ENCODE measurements around the gene DGKI.

Gene DGKI

DNA sequence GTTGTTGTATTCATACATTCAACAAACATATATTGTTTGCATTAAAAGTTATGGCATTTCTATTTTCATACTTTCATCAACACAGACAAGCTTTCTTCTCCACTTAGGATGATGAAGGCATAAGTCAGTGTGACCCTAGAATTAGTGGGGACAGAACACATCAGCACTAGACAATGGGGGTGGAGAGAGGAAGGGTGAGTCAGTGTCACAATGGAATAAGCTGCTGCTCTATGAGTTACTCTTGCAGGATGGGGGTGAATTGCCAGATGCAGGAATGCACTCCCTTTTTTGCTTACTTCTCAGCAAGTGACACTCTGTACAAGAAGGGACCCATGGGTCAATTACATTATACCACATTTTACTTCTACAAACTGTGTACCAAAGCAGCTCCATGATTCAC is 74.0 kb downstream of the DGKI start:
- ChIA-PET POLR2A (no interaction called here), CTCF (no interaction called here)
- DNase-seq (ENCODE audit: extremely low spot score), result no peak
- TF ChIP-seq HDGF (IDR thresholded peaks at IDR 0.05; ENCODE audit: borderline replicate concordance) (no peak), SP1 (IDR thresholded peaks at IDR 0.05) (no peak), SUZ12 (IDR thresholded peaks at IDR 0.05) (no peak), L3MBTL2 (conservative IDR thresholded peaks at IDR 0.05) (no peak), FOXK2 (IDR thresholded peaks at IDR 0.05) (no peak), BHLHE40 (IDR thresholded peaks at IDR 0.05; ENCODE audit: borderline replicate concordance) (no peak), TARDBP (IDR thresholded peaks at IDR 0.05) (no peak), ARNT (IDR thresholded peaks at IDR 0.05) (no peak), FOXM1 (IDR thresholded peaks at IDR 0.05; ENCODE audit: borderline replicate concordance) (no peak), FOXA1 (IDR thresholded peaks at IDR 0.05) (no peak)
- TF ChIP-seq, protein P1, sequence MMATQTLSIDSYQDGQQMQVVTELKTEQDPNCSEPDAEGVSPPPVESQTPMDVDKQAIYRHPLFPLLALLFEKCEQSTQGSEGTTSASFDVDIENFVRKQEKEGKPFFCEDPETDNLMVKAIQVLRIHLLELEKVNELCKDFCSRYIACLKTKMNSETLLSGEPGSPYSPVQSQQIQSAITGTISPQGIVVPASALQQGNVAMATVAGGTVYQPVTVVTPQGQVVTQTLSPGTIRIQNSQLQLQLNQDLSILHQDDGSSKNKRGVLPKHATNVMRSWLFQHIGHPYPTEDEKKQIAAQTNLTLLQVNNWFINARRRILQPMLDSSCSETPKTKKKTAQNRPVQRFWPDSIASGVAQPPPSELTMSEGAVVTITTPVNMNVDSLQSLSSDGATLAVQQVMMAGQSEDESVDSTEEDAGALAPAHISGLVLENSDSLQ (IDR thresholded peaks at IDR 0.05), result no peak

DNA sequence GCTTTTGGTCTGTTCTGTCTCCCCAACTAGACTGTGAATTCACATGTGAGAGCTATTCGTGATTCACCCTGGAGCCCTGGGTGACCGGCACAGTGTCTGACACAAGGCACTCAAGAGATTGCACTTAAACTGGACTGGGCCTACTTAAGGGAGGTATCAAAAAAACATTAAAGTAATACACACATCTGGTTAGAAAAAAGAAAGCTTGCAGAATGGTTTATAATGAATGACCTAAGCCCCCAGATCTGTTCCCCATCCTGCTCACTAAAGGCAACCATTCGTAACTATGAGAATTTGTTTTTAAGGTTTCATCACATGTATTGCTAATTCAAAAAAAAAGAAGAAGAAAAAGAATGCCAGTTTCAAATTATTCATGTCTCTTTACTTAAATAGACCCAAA is 74.5 kb downstream of the DGKI start:
- CTCF ChIA-PET, result no interaction called here
- no peak for DNase-seq (ENCODE audit: extremely low spot score)
- TF ChIP-seq L3MBTL2 (conservative IDR thresholded peaks at IDR 0.05) (no peak), FOXK2 (IDR thresholded peaks at IDR 0.05) (no peak), TARDBP (IDR thresholded peaks at IDR 0.05) (no peak), ZNF384 (IDR thresholded peaks at IDR 0.05) (no peak), FOXA1 (IDR thresholded peaks at IDR 0.05) (no peak), SUZ12 (IDR thresholded peaks at IDR 0.05) (no peak), BHLHE40 (IDR thresholded peaks at IDR 0.05; ENCODE audit: borderline replicate concordance) (no peak), HDGF (IDR thresholded peaks at IDR 0.05; ENCODE audit: borderline replicate concordance) (no peak), LEF1 (IDR thresholded peaks at IDR 0.05; ENCODE audit: borderline replicate concordance) (no peak), ELF4 (IDR thresholded peaks at IDR 0.05) (no peak), SP1 (IDR thresholded peaks at IDR 0.05) (no peak), FOXM1 (IDR thresholded peaks at IDR 0.05; ENCODE audit: borderline replicate concordance) (no peak), ARNT (IDR thresholded peaks at IDR 0.05) (no peak), NFRKB (IDR thresholded peaks at IDR 0.05) (no peak), CTBP1 (IDR thresholded peaks at IDR 0.05; ENCODE audit: borderline replicate concordance) (no peak)
- TF ChIP-seq, protein P1 (IDR thresholded peaks at IDR 0.05), result no peak
- POLR2A ChIA-PET, result no interaction called here

DNA sequence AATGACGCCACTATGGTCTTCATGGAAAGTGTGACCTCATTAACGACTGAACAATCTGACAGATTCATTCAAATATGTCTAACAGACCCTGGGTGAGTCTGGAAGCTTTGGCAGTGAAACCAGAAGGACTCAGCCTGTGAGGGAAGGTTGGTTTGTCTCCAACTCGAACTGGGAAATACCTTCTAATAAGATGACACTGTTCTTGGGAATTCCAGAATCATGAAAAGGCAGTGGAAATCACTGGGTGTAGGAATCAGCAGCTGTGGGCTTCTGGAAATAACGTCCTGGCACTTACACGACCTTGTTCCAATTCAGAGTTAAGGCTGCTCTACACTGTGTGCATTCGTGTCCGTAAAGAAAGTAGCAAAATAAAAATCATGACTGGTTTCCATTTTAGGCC is 75.1 kb downstream of the DGKI start:
- no peak for DNase-seq (ENCODE audit: extremely low spot score)
- ChIA-PET POLR2A (no interaction called here), CTCF (no interaction called here)
- TF ChIP-seq SP1 (IDR thresholded peaks at IDR 0.05) (no peak), CTBP1 (IDR thresholded peaks at IDR 0.05; ENCODE audit: borderline replicate concordance) (no peak), FOXM1 (IDR thresholded peaks at IDR 0.05; ENCODE audit: borderline replicate concordance) (no peak), BHLHE40 (IDR thresholded peaks at IDR 0.05; ENCODE audit: borderline replicate concordance) (no peak), ZNF384 (IDR thresholded peaks at IDR 0.05) (no peak)

DNA sequence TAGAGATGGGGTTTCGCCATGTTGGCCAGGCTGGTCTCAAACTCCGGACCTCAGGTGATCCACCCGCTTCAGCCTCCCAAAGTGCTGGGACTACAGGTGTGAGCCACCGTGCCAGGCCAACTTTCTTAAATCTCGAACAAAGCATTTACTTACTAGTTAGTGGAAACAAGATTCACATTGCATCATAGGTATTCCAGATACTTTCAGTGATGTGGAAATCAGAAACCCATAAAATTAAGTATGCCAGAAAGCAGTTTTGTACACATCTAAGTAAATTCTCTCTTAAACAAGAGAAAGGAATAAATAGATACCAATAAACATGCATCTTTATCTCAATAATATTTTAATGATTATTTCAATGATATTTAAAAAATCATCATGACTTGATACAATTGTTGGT is 75.5 kb downstream of the DGKI start:
- ChIA-PET CTCF (no interaction called here), POLR2A (no interaction called here)
- DNase-seq (ENCODE audit: extremely low spot score), result no peak
- TF ChIP-seq FOXK2 (IDR thresholded peaks at IDR 0.05), result no peak
- no peak for TF ChIP-seq LEF1 (IDR thresholded peaks at IDR 0.05; ENCODE audit: borderline replicate concordance)
- no peak for TF ChIP-seq ARNT (IDR thresholded peaks at IDR 0.05)
- no peak for TF ChIP-seq FOXM1 (IDR thresholded peaks at IDR 0.05; ENCODE audit: borderline replicate concordance)
- TF ChIP-seq BHLHE40 (IDR thresholded peaks at IDR 0.05; ENCODE audit: borderline replicate concordance), result no peak
- TF ChIP-seq ZNF384 (IDR thresholded peaks at IDR 0.05), result no peak
- TF ChIP-seq, protein P1 (IDR thresholded peaks at IDR 0.05), result no peak
- TF ChIP-seq SP1 (IDR thresholded peaks at IDR 0.05), result no peak
- TF ChIP-seq TARDBP (IDR thresholded peaks at IDR 0.05), result no peak
- TF ChIP-seq HDGF (IDR thresholded peaks at IDR 0.05; ENCODE audit: borderline replicate concordance), result no peak
- TF ChIP-seq SUZ12 (IDR thresholded peaks at IDR 0.05), result no peak
- no peak for TF ChIP-seq NFRKB (IDR thresholded peaks at IDR 0.05)
- no peak for TF ChIP-seq FOXA1 (IDR thresholded peaks at IDR 0.05)
- no peak for TF ChIP-seq L3MBTL2 (conservative IDR thresholded peaks at IDR 0.05)
- no peak for TF ChIP-seq ELF4 (IDR thresholded peaks at IDR 0.05)
- TF ChIP-seq CTBP1 (IDR thresholded peaks at IDR 0.05; ENCODE audit: borderline replicate concordance), result no peak

DNA sequence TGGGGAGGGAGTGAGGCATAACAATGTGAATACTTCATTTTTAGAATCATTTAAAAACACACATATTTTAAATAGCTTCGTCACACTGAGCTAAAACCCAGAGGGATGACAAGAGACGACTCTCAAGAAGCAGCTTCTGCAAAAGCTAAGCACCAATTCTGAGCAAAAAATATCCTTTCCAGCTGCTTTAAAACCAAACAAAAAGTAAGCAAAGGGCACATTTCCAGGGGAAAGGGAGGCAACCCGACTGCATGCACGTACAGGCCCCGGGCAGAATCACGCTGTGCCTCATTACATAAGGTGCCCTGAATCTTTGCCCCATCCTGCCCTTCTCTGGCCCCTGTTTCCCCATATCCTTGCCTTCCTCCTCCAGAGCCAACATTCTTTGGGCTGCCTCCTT is 78.4 kb downstream of the DGKI start:
- CTCF ChIA-PET, result no interaction called here
- DNase-seq (ENCODE audit: extremely low spot score), result no peak
- POLR2A ChIA-PET, result no interaction called here
- no peak for TF ChIP-seq FOXA1 (IDR thresholded peaks at IDR 0.05)
- TF ChIP-seq ELF4 (IDR thresholded peaks at IDR 0.05), result no peak
- no peak for TF ChIP-seq FOXM1 (IDR thresholded peaks at IDR 0.05; ENCODE audit: borderline replicate concordance)
- no peak for TF ChIP-seq HDGF (IDR thresholded peaks at IDR 0.05; ENCODE audit: borderline replicate concordance)
- no peak for TF ChIP-seq FOXK2 (IDR thresholded peaks at IDR 0.05)
- TF ChIP-seq ZNF384 (IDR thresholded peaks at IDR 0.05), result no peak
- no peak for TF ChIP-seq L3MBTL2 (conservative IDR thresholded peaks at IDR 0.05)
- no peak for TF ChIP-seq ARNT (IDR thresholded peaks at IDR 0.05)
- TF ChIP-seq, protein P1 (IDR thresholded peaks at IDR 0.05), result no peak
- TF ChIP-seq BHLHE40 (IDR thresholded peaks at IDR 0.05; ENCODE audit: borderline replicate concordance), result no peak
- no peak for TF ChIP-seq SUZ12 (IDR thresholded peaks at IDR 0.05)
- TF ChIP-seq CTBP1 (IDR thresholded peaks at IDR 0.05; ENCODE audit: borderline replicate concordance), result no peak
- TF ChIP-seq SP1 (IDR thresholded peaks at IDR 0.05), result no peak
- TF ChIP-seq TARDBP (IDR thresholded peaks at IDR 0.05), result no peak

DNA sequence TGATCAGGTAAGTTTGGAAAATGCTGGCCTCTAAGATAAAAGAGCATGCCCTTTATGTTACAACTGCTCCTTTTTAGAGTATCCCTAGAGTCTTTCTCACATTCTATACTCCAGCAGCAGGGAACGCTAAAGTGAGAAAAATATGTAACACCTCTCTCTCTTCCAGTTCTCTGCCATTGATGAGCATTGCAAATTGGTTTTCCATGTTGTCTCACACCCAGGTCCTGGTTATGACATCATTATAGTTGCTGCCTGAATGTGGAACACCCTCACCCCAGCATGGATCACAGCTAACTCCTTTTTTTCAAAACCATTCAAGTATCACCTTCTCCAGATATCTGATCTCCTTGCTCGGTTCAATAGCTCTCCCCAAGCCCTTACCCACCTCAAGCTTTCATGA is 84.4 kb downstream of the DGKI start:
- POLR2A ChIA-PET, result no interaction called here
- no peak for DNase-seq (ENCODE audit: extremely low spot score)
- CTCF ChIA-PET, result no interaction called here
- TF ChIP-seq HDGF (IDR thresholded peaks at IDR 0.05; ENCODE audit: borderline replicate concordance) (no peak), ARNT (IDR thresholded peaks at IDR 0.05) (no peak), ELF4 (IDR thresholded peaks at IDR 0.05) (no peak), SUZ12 (IDR thresholded peaks at IDR 0.05) (no peak), CTBP1 (IDR thresholded peaks at IDR 0.05; ENCODE audit: borderline replicate concordance) (no peak), LEF1 (IDR thresholded peaks at IDR 0.05; ENCODE audit: borderline replicate concordance) (no peak), TARDBP (IDR thresholded peaks at IDR 0.05) (no peak), ZNF384 (IDR thresholded peaks at IDR 0.05) (no peak), L3MBTL2 (conservative IDR thresholded peaks at IDR 0.05) (no peak), NFRKB (IDR thresholded peaks at IDR 0.05) (no peak), FOXK2 (IDR thresholded peaks at IDR 0.05) (no peak), SP1 (IDR thresholded peaks at IDR 0.05) (no peak), BHLHE40 (IDR thresholded peaks at IDR 0.05; ENCODE audit: borderline replicate concordance) (no peak), FOXA1 (IDR thresholded peaks at IDR 0.05) (no peak), FOXM1 (IDR thresholded peaks at IDR 0.05; ENCODE audit: borderline replicate concordance) (no peak)
- TF ChIP-seq, protein P1 (IDR thresholded peaks at IDR 0.05), result no peak
